ENCODE results near the gene RIPPLY3.

Gene RIPPLY3

GRCh38 chr21:37064841-37065240, 58.3 kb downstream of the RIPPLY3 start:
- DNase-seq, result no peak

GRCh38 chr21:37065561-37066177, 59.2 kb downstream of the RIPPLY3 start:
- DNase-seq, result no peak
